Rectal smooth muscle tissue (tissue), 1 donor: ENCODE results near the gene ICA1L.
"Not testable (repeated sequence)": the region's sequence is repeated elsewhere in the genome, so short reads cannot be mapped to it uniquely, and the experiment has no call there.

Experiments used
- H3K27ac ChIP-seq: one replicate; pipeline ENCODE4 v1.7.0; 2013; ENCODE audit warnings: low read depth, low read length, inconsistent platforms
- H3K27me3 ChIP-seq: one replicate; pipeline ENCODE4 v1.7.0; 2013; ENCODE audit warnings: low read length; ENCODE audit not compliant: control insufficient read depth, insufficient read depth
- H3K36me3 ChIP-seq: one replicate; pipeline ENCODE4 v1.7.0; 2013; ENCODE audit warnings: low read length; ENCODE audit not compliant: control insufficient read depth, insufficient read depth
- H3K4me1 ChIP-seq: one replicate; pipeline ENCODE4 v1.7.0; 2013; ENCODE audit warnings: low read length; ENCODE audit not compliant: control insufficient read depth, insufficient read depth
- H3K4me3 ChIP-seq: one replicate; pipeline ENCODE4 v1.7.0; 2013; ENCODE audit warnings: low read length
- H3K9ac ChIP-seq: one replicate; pipeline ENCODE4 v1.7.0; 2013; ENCODE audit warnings: low read length

ICA1L gene

GRCh38 chr2:202883987-202884675, 12.6 kb upstream of the ICA1L start:
- peaks cover 8% of the 10 kb centered on the region for H3K36me3 ChIP-seq
- H3K9ac ChIP-seq: no peak overlapping the region
- no peak overlapping the region for H3K4me3 ChIP-seq
- no peak overlapping the region for H3K27ac ChIP-seq
- H3K27me3 ChIP-seq: no peaks in the 10 kb centered on the region
- no peaks in the 10 kb centered on the region for H3K4me1 ChIP-seq

- peaks cover 8% of the 10 kb centered on the region for H3K36me3 ChIP-seq
- H3K27me3 ChIP-seq: no peaks in the 10 kb centered on the region
Observed at GRCh38 chr2:202881570-202881969, 10.0 kb upstream of the ICA1L start.

GRCh38 chr2:202877699-202878098, 6.1 kb upstream of the ICA1L start:
- Histone ChIP-seq H3K4me3 (no peak overlapping the region), H3K27me3 (no peaks in the 10 kb centered on the region), H3K27ac (no peak overlapping the region), H3K9ac (no peak overlapping the region), H3K4me1 (no peaks in the 10 kb centered on the region), H3K36me3 (no peaks in the 10 kb centered on the region)

More at GRCh38 chr2:202881570-202881969, 10.0 kb upstream of the ICA1L start:
- H3K4me3 ChIP-seq: no peak overlapping the region
- no peak overlapping the region for H3K27ac ChIP-seq
- no peaks in the 10 kb centered on the region for H3K4me1 ChIP-seq
- H3K9ac ChIP-seq: no peak overlapping the region

DNA sequence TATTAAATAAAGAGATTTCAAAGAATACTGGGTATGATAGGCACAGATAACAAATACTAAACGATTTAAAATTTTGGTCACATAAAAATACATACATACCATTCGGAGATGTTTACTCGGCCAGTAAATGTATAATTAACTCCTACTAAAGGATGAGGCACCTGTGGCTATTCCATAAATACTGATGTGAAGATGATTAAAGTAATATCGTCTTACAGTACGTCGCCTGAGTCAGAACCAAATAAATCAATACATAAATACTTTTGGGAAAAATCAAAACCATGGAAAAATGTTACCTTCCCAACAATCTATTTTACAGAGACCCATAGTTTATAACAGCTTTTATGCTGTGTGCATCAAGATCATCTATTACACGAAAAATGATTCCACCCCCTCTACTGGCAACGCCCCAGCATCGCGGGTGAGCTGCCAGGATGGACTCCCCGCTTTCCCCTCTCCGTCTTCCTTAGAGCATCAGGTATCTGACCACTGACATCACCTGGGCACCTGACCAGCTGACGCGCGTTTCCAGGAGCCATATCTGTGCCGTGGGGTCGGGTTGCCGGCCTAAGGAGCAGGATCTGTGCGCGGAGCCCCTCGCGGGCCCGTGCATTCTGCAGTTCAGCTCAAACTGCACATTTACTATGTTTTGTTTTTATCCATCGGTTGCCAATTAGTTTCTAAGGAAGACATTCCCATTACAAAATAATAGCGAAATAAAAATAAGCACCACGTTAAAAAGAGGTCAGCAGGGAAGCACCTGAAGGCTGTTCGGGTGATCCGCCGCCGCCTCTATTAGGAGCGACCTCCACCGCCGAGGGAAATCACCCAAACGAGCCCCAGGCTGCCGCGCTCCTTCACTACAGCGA, 901 bp downstream of the ICA1L start:
- Histone ChIP-seq H3K27me3 (no peaks in the 10 kb centered on the region), H3K27ac (peak overlapping the region; percentile 81), H3K36me3 (no peaks in the 10 kb centered on the region), H3K9ac (peak overlapping the region; percentile 13), H3K4me1 (no peaks in the 10 kb centered on the region), H3K4me3 (peak overlapping the region; percentile 89)

DNA sequence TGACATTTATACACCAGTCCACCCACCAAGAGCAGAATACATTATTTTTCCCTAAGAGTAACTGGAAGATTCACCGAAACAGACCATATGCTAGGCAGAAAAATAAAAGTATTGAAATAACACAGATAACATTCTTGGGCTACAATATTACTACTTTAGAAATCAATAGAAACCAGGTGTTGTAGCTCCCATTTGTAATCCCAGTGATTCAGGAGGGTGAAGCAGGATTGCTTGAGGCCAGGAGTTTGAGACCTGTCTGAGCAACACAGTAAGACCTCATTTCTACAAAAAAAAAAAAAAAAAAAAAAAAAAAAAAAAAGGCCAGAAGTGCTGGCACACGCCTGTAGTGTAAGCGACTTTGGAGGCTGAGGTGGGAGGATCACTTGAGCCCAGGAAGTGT, 9.6 kb downstream of the ICA1L start:
- Histone ChIP-seq H3K4me3 (no peak overlapping the region), H3K27ac (no peak overlapping the region), H3K27me3 (no peaks in the 10 kb centered on the region), H3K4me1 (no peaks in the 10 kb centered on the region), H3K9ac (no peak overlapping the region), H3K36me3 (no peaks in the 10 kb centered on the region)

- Histone ChIP-seq H3K4me1 (no peaks in the 10 kb centered on the region), H3K4me3 (no peak overlapping the region), H3K27me3 (no peaks in the 10 kb centered on the region), H3K36me3 (no peaks in the 10 kb centered on the region), H3K27ac (no peak overlapping the region), H3K9ac (no peak overlapping the region)
Observed at GRCh38 chr2:202858601-202859000, 13.0 kb downstream of the ICA1L start.

GRCh38 chr2:202849343-202849742, 22.2 kb downstream of the ICA1L start:
- H3K27ac ChIP-seq, H3K4me1 ChIP-seq, H3K27me3 ChIP-seq, H3K4me3 ChIP-seq, H3K9ac ChIP-seq, H3K36me3 ChIP-seq: not testable (repeated sequence)

- Histone ChIP-seq H3K9ac (no peak overlapping the region), H3K4me3 (no peak overlapping the region), H3K27me3 (no peaks in the 10 kb centered on the region), H3K36me3 (no peaks in the 10 kb centered on the region), H3K27ac (no peak overlapping the region), H3K4me1 (no peaks in the 10 kb centered on the region)
Observed at GRCh38 chr2:202848813-202849212, 22.8 kb downstream of the ICA1L start.

- Histone ChIP-seq H3K27me3 (no peaks in the 10 kb centered on the region), H3K4me3 (no peak overlapping the region), H3K9ac (no peak overlapping the region), H3K4me1 (no peaks in the 10 kb centered on the region), H3K27ac (no peak overlapping the region), H3K36me3 (no peaks in the 10 kb centered on the region)
Observed at GRCh38 chr2:202847693-202848524, 23.7 kb downstream of the ICA1L start.

- no peak overlapping the region for H3K9ac ChIP-seq
- H3K4me1 ChIP-seq: no peaks in the 10 kb centered on the region
Observed at GRCh38 chr2:202844656-202845055, 26.9 kb downstream of the ICA1L start.

GRCh38 chr2:202842690-202843089, 28.9 kb downstream of the ICA1L start:
- Histone ChIP-seq H3K4me1 (no peaks in the 10 kb centered on the region), H3K27me3 (no peaks in the 10 kb centered on the region), H3K36me3 (no peaks in the 10 kb centered on the region), H3K4me3 (no peak overlapping the region), H3K9ac (no peak overlapping the region), H3K27ac (no peak overlapping the region)

More at GRCh38 chr2:202844656-202845055, 26.9 kb downstream of the ICA1L start:
- Histone ChIP-seq H3K27me3 (no peaks in the 10 kb centered on the region), H3K36me3 (no peaks in the 10 kb centered on the region), H3K4me3 (no peak overlapping the region), H3K27ac (no peak overlapping the region)
